HAP-1 (cell line): ENCODE data around the gene SSC4D.
"Not testable (repeated sequence)": the region's sequence is repeated elsewhere in the genome, so short reads cannot be mapped to it uniquely, and the experiment has no call there.

ENCODE experiments used
- DNase-seq, 2 experiments: peaks; one replicate each; pipeline ENCODE4 v3.0.0-alpha.2; 2016 to 2020; ENCODE audit warnings: low spot score in 2 of 2
- H3K27me3 ChIP-seq: fragments of 250-450 bp; sonication (Bioruptor Pico); 2 replicates; pipeline ENCODE4 v1.5.1; 2020; ENCODE audit warnings: low read depth, mild to moderate bottlenecking, moderate library complexity
- H3K36me3 ChIP-seq: fragments of 250-450 bp; sonication (Bioruptor Pico); replicated peaks from 2 replicates; pipeline ENCODE4 v1.5.1; 2020; ENCODE audit warnings: mild to moderate bottlenecking
- H3K4me1 ChIP-seq: fragments of 250-450 bp; sonication (Bioruptor Pico); 2 replicates; pipeline ENCODE4 v1.5.1; 2020; ENCODE audit warnings: mild to moderate bottlenecking
- H3K4me3 ChIP-seq: fragments of 250-450 bp; sonication (Bioruptor Pico); 2 replicates; pipeline ENCODE4 v1.5.1; 2020; ENCODE audit warnings: mild to moderate bottlenecking, moderate library complexity
- H3K9me3 ChIP-seq: fragments of 250-450 bp; sonication (Bioruptor Pico); 2 replicates; pipeline ENCODE4 v1.5.1; 2020; ENCODE audit warnings: mild to moderate bottlenecking, moderate library complexity
- in situ Hi-C: fragments of 300-500 bp; cut with MboI; formaldehyde crosslinking; loops from 3 replicates; pipeline ENCODE4 v1.14.3; 2020; ENCODE audit warnings: low sequenced_read_pairs, inconsistent platforms, mixed read lengths

Gene SSC4D

GRCh38 chr7:76428149-76428823 is 18.8 kb upstream of the SSC4D start:
- DNase-seq, result no peak
- Histone ChIP-seq H3K4me3 (no peak overlapping the region), H3K36me3 (no peaks in the 10 kb centered on the region), H3K27me3 (peaks cover under 1% of the 10 kb centered on the region; the same call in 1 of the 2 replicates), H3K4me1 (no peaks in the 10 kb centered on the region), H3K9me3 (no peaks in the 10 kb centered on the region)
- in situ Hi-C loops, result no loop called here

- in situ Hi-C loops, result no loop called here
- H3K4me3 ChIP-seq, result no peak overlapping the region
- H3K4me1 ChIP-seq, result no peaks in the 10 kb centered on the region
- no peaks in the 10 kb centered on the region for H3K9me3 ChIP-seq
- H3K36me3 ChIP-seq, result no peaks in the 10 kb centered on the region
- no peak for DNase-seq
- peaks cover 3% of the 10 kb centered on the region; the same call in 1 of the 2 replicates for H3K27me3 ChIP-seq
Observed at GRCh38 chr7:76427635-76428034, 18.1 kb upstream of the SSC4D start.

GRCh38 chr7:76426246-76426645 is 16.7 kb upstream of the SSC4D start:
- Histone ChIP-seq H3K9me3 (no peaks in the 10 kb centered on the region), H3K27me3 (peaks cover 3% of the 10 kb centered on the region; the same call in 1 of the 2 replicates), H3K36me3 (no peaks in the 10 kb centered on the region), H3K4me3 (no peak overlapping the region), H3K4me1 (no peaks in the 10 kb centered on the region)
- DNase-seq, result no peak
- in situ Hi-C loops, result no loop called here

- H3K9me3 ChIP-seq, H3K36me3 ChIP-seq, H3K27me3 ChIP-seq, H3K4me3 ChIP-seq, H3K4me1 ChIP-seq, in situ Hi-C loops, DNase-seq: not testable (repeated sequence)
Observed at GRCh38 chr7:76425558-76425957, 16.1 kb upstream of the SSC4D start.

GRCh38 chr7:76425156-76425555 is 15.7 kb upstream of the SSC4D start:
- Histone ChIP-seq H3K4me1 (no peaks in the 10 kb centered on the region), H3K9me3 (no peaks in the 10 kb centered on the region), H3K36me3 (no peaks in the 10 kb centered on the region), H3K4me3 (no peak overlapping the region), H3K27me3 (peaks cover 3% of the 10 kb centered on the region; the same call in 1 of the 2 replicates)
- in situ Hi-C loops, result no loop called here
- DNase-seq, result no peak

GRCh38 chr7:76424413-76425111 is 15.1 kb upstream of the SSC4D start, which contains the start of gene ZP3:
Gene ZP3 (plus strand): TSS chr7:76424950. CDS start chr7:76424965, 15 bp downstream.
- DNase-seq, result no peak
- H3K4me1 ChIP-seq, result no peaks in the 10 kb centered on the region
- in situ Hi-C loops, result no loop called here
- H3K36me3 ChIP-seq, result no peaks in the 10 kb centered on the region
- H3K9me3 ChIP-seq, result no peaks in the 10 kb centered on the region
- H3K27me3 ChIP-seq, result peaks cover 3% of the 10 kb centered on the region
- no peak within 1 kb of the TSS for H3K4me3 ChIP-seq

GRCh38 chr7:76423666-76424412 is 14.3 kb upstream of the SSC4D start:
- in situ Hi-C loops, result no loop called here
- H3K4me1 ChIP-seq, result no peaks in the 10 kb centered on the region
- DNase-seq, result peak in 1 of 2 experiments; percentile 30

GRCh38 chr7:76421097-76421496 is 11.6 kb upstream of the SSC4D start:
- H3K27me3 ChIP-seq, H3K9me3 ChIP-seq, H3K36me3 ChIP-seq, in situ Hi-C loops, DNase-seq, H3K4me1 ChIP-seq, H3K4me3 ChIP-seq: not testable (repeated sequence)

More at GRCh38 chr7:76423666-76424412, 14.3 kb upstream of the SSC4D start:
- Histone ChIP-seq H3K36me3 (no peaks in the 10 kb centered on the region), H3K9me3 (no peaks in the 10 kb centered on the region), H3K4me3 (no peak overlapping the region), H3K27me3 (peaks cover 6% of the 10 kb centered on the region)

GRCh38 chr7:76417654-76418310 is 8.3 kb upstream of the SSC4D start:
- H3K4me1 ChIP-seq, H3K9me3 ChIP-seq, H3K27me3 ChIP-seq, H3K36me3 ChIP-seq, DNase-seq, H3K4me3 ChIP-seq, in situ Hi-C loops: not testable (repeated sequence)

GRCh38 chr7:76412249-76412648 is 2.8 kb upstream of the SSC4D start:
- in situ Hi-C loops, result no loop called here
- no peak for DNase-seq
- Histone ChIP-seq H3K27me3 (no peaks in the 10 kb centered on the region), H3K4me3 (no peak overlapping the region), H3K36me3 (no peaks in the 10 kb centered on the region), H3K4me1 (no peaks in the 10 kb centered on the region), H3K9me3 (no peaks in the 10 kb centered on the region)

- no peak for DNase-seq
- in situ Hi-C loops, result no loop called here
- no peaks in the 10 kb centered on the region for H3K27me3 ChIP-seq
Observed at GRCh38 chr7:76411626-76412025, 2.1 kb upstream of the SSC4D start.

GRCh38 chr7:76408121-76408560 is 1.4 kb downstream of the SSC4D start:
- Histone ChIP-seq H3K9me3 (no peaks in the 10 kb centered on the region), H3K36me3 (no peaks in the 10 kb centered on the region), H3K4me3 (no peak overlapping the region), H3K27me3 (no peaks in the 10 kb centered on the region), H3K4me1 (no peaks in the 10 kb centered on the region)
- DNase-seq, result no peak
- in situ Hi-C loops, result no loop called here

More at GRCh38 chr7:76411626-76412025, 2.1 kb upstream of the SSC4D start:
- Histone ChIP-seq H3K4me3 (no peak overlapping the region), H3K4me1 (no peaks in the 10 kb centered on the region), H3K36me3 (no peaks in the 10 kb centered on the region), H3K9me3 (no peaks in the 10 kb centered on the region)

GRCh38 chr7:76407718-76408117 is 1.8 kb downstream of the SSC4D start:
- in situ Hi-C loops, result no loop called here
- DNase-seq, result no peak
- no peaks in the 10 kb centered on the region for H3K4me1 ChIP-seq
- H3K4me3 ChIP-seq, result no peak overlapping the region
- no peaks in the 10 kb centered on the region for H3K9me3 ChIP-seq
- no peaks in the 10 kb centered on the region for H3K27me3 ChIP-seq
- H3K36me3 ChIP-seq, result no peaks in the 10 kb centered on the region
